ENCODE data around the gene CECR2.

DNA sequence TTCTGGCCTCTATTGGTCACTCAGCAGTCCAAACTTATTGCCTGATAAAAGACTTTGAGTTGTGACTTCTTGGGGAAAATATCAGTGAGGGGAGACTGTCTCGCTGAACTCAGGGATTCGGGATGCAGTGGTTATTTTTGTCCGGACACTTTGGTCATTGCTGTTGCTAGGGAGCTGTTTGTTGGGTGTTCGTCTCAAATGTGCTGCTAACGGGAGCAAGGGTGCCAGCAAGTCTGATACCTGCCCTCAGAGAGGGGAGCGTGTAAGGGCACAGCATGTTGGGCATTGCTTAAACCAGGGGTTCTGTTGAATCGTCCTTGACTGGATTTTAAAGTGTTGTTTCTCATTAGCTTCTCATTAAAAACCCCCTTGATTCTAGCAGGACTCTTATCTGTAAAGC lies 144.8 kb downstream of the CECR2 start:
- no peak for TF ChIP-seq ZBTB7A (IDR thresholded peaks at IDR 0.05; ENCODE audit: low read depth)
- TF ChIP-seq EP300 (IDR thresholded peaks at IDR 0.05; ENCODE audit: borderline replicate concordance) = no peak
- no peak for TF ChIP-seq RAD21 (IDR thresholded peaks at IDR 0.05; ENCODE audit: low read depth)
- TF ChIP-seq USF1 (IDR thresholded peaks at IDR 0.05) = no peak
- no peak for TF ChIP-seq CEBPB (IDR thresholded peaks at IDR 0.05)
- no peak for TF ChIP-seq REST (IDR thresholded peaks at IDR 0.05; ENCODE audit: low read depth)
- no peak for TF ChIP-seq TAF1 (IDR thresholded peaks at IDR 0.05; ENCODE audit: low read depth)
- TF ChIP-seq TCF12 (IDR thresholded peaks at IDR 0.05; ENCODE audit: low read depth) = no peak
- TF ChIP-seq YY1 (IDR thresholded peaks at IDR 0.05; ENCODE audit: low read depth) = no peak
- TF ChIP-seq MAX (IDR thresholded peaks at IDR 0.05) = no peak
- no peak for TF ChIP-seq FOXM1 (IDR thresholded peaks at IDR 0.05; ENCODE audit: borderline replicate concordance, low read depth)
- no peak for TF ChIP-seq CREB1 (IDR thresholded peaks at IDR 0.05; ENCODE audit: low read depth)
- TF ChIP-seq NFIC (IDR thresholded peaks at IDR 0.05) = no peak
- no peak for TF ChIP-seq EGR1 (IDR thresholded peaks at IDR 0.05)
